Measurements from ENCODE around the gene AADACL4.

DNA sequence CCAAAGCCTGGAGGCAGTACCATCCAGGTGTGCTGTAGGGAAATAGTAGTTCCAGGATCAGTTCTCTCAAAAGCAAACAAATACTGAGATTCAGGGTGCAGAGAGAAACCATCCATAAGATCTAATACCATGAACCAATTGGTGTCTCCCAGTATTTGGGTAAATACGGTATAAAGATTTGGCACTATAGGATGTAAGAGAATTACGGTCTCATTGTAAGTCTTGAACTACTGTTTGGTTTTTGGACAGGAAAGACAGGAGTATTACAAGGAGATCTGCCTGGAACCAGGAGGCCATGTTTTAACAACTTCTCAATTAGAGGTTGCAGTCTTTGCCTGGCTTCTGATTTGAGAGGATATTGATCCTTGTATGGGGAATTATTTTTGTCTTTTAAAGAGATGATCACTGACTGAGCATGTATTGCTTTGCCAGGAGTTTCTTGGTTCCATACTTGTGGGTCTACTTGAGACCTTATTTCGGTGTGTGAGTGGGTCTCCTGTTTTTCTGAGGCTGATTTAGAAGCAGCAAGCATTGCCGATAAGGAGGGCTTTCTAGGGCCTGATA lies 10.2 kb downstream of the AADACL4 start:
- TF ChIP-seq ATF7 (IDR thresholded peaks at IDR 0.05; ENCODE audit: low read depth) = no peak
- TF ChIP-seq RCOR1 (conservative IDR thresholded peaks at IDR 0.05; ENCODE audit: low read depth, low read length) = no peak
- no peak for TF ChIP-seq JUND (IDR thresholded peaks at IDR 0.05; ENCODE audit: low read depth, low read length)
- no peak for TF ChIP-seq POLR2A (IDR thresholded peaks at IDR 0.05; ENCODE audit: low read depth, low read length)
- TF ChIP-seq CEBPB (IDR thresholded peaks at IDR 0.05; ENCODE audit: borderline replicate concordance in 1 of 2, low read depth in 2 of 2, low read length in 2 of 2) = no peak
- TF ChIP-seq NR2C2 (IDR thresholded peaks at IDR 0.05; ENCODE audit: borderline replicate concordance, control insufficient read depth, insufficient read length, low read depth) = no peak
- TF ChIP-seq CTCF (IDR thresholded peaks at IDR 0.05 in 2 of 3, conservative IDR thresholded peaks at IDR 0.05 in 1 of 3; ENCODE audit: control insufficient read depth in 2 of 3, extremely low read depth in 1 of 3, insufficient read depth in 1 of 3, low read depth in 3 of 3, low read length in 3 of 3) = no peak
- no peak for TF ChIP-seq ZBTB11 (CRISPR knock-in tag; IDR thresholded peaks at IDR 0.05)
- TF ChIP-seq POLR2AphosphoS2 (IDR thresholded peaks at IDR 0.05; ENCODE audit: low read depth, low read length) = no peak
- TF ChIP-seq FOS (IDR thresholded peaks at IDR 0.05; ENCODE audit: borderline replicate concordance, extremely low read depth, insufficient read length) = no peak
- TF ChIP-seq NFXL1 (IDR thresholded peaks at IDR 0.05; ENCODE audit: borderline replicate concordance) = no peak
- no peak for TF ChIP-seq YY1 (IDR thresholded peaks at IDR 0.05; ENCODE audit: low read depth, low read length)
- TF ChIP-seq NFYB (IDR thresholded peaks at IDR 0.05; ENCODE audit: insufficient read depth, low read depth, low read length) = no peak

Measured in GM12878 (cell line).